ENCODE data around the gene SLX9. TPM values are rescaled to one million over a fixed set of nuclear protein-coding genes. Genes with fewer than 3 reads are reported as not detected.
A peak's percentile ranks its signal among the peaks of the same experiment; 100 is the strongest.

The SLX9 gene
- total and polyA plus RNA-seq, 9 donors, result 5.6 to 24.1 (median 16.6) TPM

DNA sequence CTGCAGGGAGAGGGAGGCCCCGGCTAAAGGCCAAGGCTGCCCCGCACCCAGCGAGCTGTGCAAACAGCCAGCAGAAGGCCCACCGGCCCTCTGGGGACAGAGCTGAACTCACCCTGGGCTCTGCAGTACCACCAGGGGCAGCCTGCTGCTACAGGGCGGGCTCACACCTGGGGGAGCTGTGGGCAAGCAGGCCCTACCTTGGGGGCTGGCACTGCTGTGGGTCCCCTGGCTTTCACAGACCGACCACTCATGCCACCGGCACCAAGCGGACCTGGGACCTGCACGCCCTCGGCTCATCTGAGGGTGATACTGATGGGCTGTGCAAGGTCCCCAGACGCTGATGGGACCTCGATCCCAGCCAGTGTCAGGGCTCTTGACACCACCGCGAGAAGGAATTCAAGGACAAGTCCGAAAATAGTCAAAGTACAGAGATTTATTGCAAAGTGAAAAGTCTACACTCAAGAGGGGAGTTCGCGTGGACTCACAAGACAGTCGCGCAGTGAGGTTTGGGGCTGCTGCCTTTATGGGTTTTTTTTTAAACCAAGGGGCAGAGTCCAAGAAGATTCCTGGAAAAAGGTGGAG is 73.5 kb downstream of the SLX9 start:
- H3K36me3 ChIP-seq, result no peaks in the 10 kb centered on the region
- 73 to 79% (median 74%) methylated on average over 19 of the region's 19 CpGs for WGBS, 3 donors
- no peak overlapping the region for H3K4me3 ChIP-seq
- no peaks in the 10 kb centered on the region for H3K9me3 ChIP-seq
- no peak overlapping the region for H3K27ac ChIP-seq
- peaks cover 2% of the 10 kb centered on the region for H3K4me1 ChIP-seq (ENCODE audit: insufficient read depth)
- DNase-seq, result peak in 2 of 5 donors; percentile 5 to 11
- no peaks in the 10 kb centered on the region for H3K27me3 ChIP-seq
- TF ChIP-seq, protein P1, sequence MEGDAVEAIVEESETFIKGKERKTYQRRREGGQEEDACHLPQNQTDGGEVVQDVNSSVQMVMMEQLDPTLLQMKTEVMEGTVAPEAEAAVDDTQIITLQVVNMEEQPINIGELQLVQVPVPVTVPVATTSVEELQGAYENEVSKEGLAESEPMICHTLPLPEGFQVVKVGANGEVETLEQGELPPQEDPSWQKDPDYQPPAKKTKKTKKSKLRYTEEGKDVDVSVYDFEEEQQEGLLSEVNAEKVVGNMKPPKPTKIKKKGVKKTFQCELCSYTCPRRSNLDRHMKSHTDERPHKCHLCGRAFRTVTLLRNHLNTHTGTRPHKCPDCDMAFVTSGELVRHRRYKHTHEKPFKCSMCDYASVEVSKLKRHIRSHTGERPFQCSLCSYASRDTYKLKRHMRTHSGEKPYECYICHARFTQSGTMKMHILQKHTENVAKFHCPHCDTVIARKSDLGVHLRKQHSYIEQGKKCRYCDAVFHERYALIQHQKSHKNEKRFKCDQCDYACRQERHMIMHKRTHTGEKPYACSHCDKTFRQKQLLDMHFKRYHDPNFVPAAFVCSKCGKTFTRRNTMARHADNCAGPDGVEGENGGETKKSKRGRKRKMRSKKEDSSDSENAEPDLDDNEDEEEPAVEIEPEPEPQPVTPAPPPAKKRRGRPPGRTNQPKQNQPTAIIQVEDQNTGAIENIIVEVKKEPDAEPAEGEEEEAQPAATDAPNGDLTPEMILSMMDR (IDR thresholded peaks at IDR 0.05), result no peak
- no peak for TF ChIP-seq POLR2A (IDR thresholded peaks at IDR 0.05)
- no peak for TF ChIP-seq EP300 (IDR thresholded peaks at IDR 0.05)
- intact Hi-C loops (cut with DNase I), result no loop called here

DNA sequence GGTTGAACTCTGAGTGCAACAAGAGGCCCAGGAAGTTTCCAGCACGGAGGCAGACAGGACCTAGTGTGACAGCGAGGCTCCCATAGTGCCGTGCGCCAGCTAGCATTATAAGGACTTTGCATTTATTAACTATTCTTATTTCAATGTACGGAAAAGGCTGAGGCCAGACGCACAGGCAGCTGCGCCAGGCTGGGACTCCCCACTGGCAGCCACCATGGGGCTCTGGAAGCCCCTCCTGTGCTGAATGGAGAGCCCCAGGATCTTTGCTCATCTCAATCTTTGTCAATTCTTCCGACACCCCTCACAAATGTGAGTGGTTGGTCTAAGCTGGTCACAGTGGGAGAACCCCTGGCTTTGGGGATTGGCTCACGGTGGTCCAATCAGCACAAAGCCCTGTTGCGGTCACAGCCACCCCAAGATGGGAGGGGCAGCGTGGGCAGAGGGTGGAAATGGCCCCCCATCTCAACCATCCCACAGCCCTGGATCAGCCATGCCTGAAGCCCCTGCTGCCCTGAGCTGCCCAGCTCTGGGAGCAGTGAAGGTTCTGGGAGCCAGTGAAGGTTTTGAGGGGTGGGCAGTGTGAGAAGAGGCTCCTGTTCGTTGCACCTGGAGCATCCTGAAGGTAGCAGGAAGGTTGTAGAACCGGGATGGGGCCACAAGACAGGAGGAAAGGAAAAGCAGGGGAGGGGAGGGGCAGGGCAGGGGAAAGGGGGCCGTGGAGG is 75.1 kb downstream of the SLX9 start:
- H3K27ac ChIP-seq, result no peak overlapping the region
- 92 to 93% (median 92%) methylated on average over 14 of the region's 14 CpGs for WGBS, 3 donors
- TF ChIP-seq POLR2A (IDR thresholded peaks at IDR 0.05) (no peak), EP300 (IDR thresholded peaks at IDR 0.05) (no peak)
- TF ChIP-seq, protein P1 (IDR thresholded peaks at IDR 0.05), result no peak
- DNase-seq, result no peak
- intact Hi-C loops (cut with DNase I), result no loop called here
- H3K27me3 ChIP-seq, result no peaks in the 10 kb centered on the region
- no peak overlapping the region for H3K4me3 ChIP-seq
- no peaks in the 10 kb centered on the region for H3K9me3 ChIP-seq
- H3K4me1 ChIP-seq (ENCODE audit: insufficient read depth), result peaks cover 2% of the 10 kb centered on the region
- no peaks in the 10 kb centered on the region for H3K36me3 ChIP-seq

DNA sequence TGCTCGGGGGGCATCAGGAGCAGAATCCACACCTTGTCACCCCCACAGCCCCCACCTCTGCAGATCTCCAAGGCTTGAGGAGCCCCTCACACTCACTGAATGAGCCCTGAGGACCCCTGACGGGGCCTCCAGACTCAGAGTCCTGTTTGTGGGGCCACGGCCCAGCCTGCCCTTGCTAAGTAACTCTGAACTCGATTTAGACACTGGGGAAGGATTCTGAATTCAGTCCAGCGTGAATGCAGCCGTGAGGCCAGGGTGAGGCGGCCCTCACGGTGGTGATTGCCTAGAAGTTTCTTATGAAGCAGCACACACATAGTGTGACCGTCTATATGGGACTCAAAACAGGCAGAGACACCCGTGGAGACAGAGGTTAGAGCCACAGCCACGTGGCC is 75.6 kb downstream of the SLX9 start:
- TF ChIP-seq, protein P1 (IDR thresholded peaks at IDR 0.05), result no peak
- TF ChIP-seq POLR2A (IDR thresholded peaks at IDR 0.05), result no peak
- no peak for TF ChIP-seq EP300 (IDR thresholded peaks at IDR 0.05)
- Histone ChIP-seq H3K27ac (no peak overlapping the region), H3K4me1 (ENCODE audit: insufficient read depth) (peaks cover 2% of the 10 kb centered on the region), H3K4me3 (no peak overlapping the region), H3K36me3 (no peaks in the 10 kb centered on the region), H3K27me3 (no peaks in the 10 kb centered on the region), H3K9me3 (no peaks in the 10 kb centered on the region)
- intact Hi-C loops (cut with DNase I), result no loop called here
- DNase-seq, result no peak
- WGBS, 3 donors, result 83 to 86% (median 83%) methylated on average over 11 of the region's 11 CpGs

- peaks cover 2% of the 10 kb centered on the region for H3K4me1 ChIP-seq (ENCODE audit: insufficient read depth)
- intact Hi-C loops (cut with DNase I), result no loop called here
- no peaks in the 10 kb centered on the region for H3K9me3 ChIP-seq
- WGBS, 3 donors, result 53 to 68% (median 64%) methylated on average over 7 of the region's 7 CpGs
- no peak overlapping the region for H3K27ac ChIP-seq
- no peak for TF ChIP-seq POLR2A (IDR thresholded peaks at IDR 0.05)
- TF ChIP-seq EP300 (IDR thresholded peaks at IDR 0.05), result no peak
- TF ChIP-seq, protein P1 (IDR thresholded peaks at IDR 0.05), result no peak
- DNase-seq, result peak in 2 of 5 donors; percentile 6 to 9
- H3K4me3 ChIP-seq, result no peak overlapping the region
- no peaks in the 10 kb centered on the region for H3K27me3 ChIP-seq
- H3K36me3 ChIP-seq, result no peaks in the 10 kb centered on the region
These were observed 76.2 kb downstream of the SLX9 start for GRCh38 chr21:45016031-45016405.
